ENCODE data around the gene NEMP1.

GRCh38 chr12:57057067-57057751 lies 21.4 kb downstream of the NEMP1 start:
- no peak for TF ChIP-seq POLR2AphosphoS5 (IDR thresholded peaks at IDR 0.05; ENCODE audit: low read depth, low read length)
- no peak for TF ChIP-seq TAF1 (IDR thresholded peaks at IDR 0.05; ENCODE audit: borderline replicate concordance, low read depth, low read length)
- no peak for TF ChIP-seq POLR2A (IDR thresholded peaks at IDR 0.05; ENCODE audit: low read depth, low read length)

All from GM12892 (cell line).